SK-N-SH (cell line): ENCODE results near the gene MVB12B. TPM values are rescaled to one million over a fixed set of nuclear protein-coding genes. Genes with fewer than 3 reads are reported as not detected.

Experiments used
- CTCF ChIA-PET: fragments of 300-600, 350-600 bp; formaldehyde crosslinking; extraction: SDS; loops from one replicate; lab custom pipeline; 2021; lab: Yijun Ruan, JAX
- POLR2A ChIA-PET: fragments of 350-600 bp; sonication (Branson Sonifier 250); formaldehyde crosslinking; extraction: SDS; loops from one replicate; lab custom pipeline; 2020; ENCODE audit warnings: antibody characterized with exemption, inconsistent platforms; lab: Yijun Ruan, JAX
- DNase-seq: peaks from one replicate; pipeline ENCODE4 v3.0.0; 2012
- H2AFZ ChIP-seq: fragments of 200-600 bp; sonication (generic); 2 replicates; pipeline ENCODE4 v1.8.1; 2016; ENCODE audit warnings: antibody characterized with exemption, mild to moderate bottlenecking, low read depth
- H3F3A ChIP-seq: fragments of 200-600 bp; sonication (generic); replicated peaks from 2 replicates; pipeline ENCODE3; 2016; ENCODE audit warnings: antibody characterized with exemption, mild to moderate bottlenecking; ENCODE audit not compliant: insufficient read depth
- H3K27ac ChIP-seq, 2 experiments: fragments of 200-500 bp in 1 of 2; fragments of 200-600 bp in 1 of 2; sonication (Bioruptor generic) in 1 of 2; sonication (generic), shearing (Covaris generic) in 1 of 2; 2 replicates each; pipeline versions ENCODE4 v1.5.1 to v1.6.1; 2014 to 2016; ENCODE audit warnings: low read depth in 2 of 2, inconsistent platforms in 1 of 2, low read length in 1 of 2, mild to moderate bottlenecking in 1 of 2, mixed read lengths in 1 of 2
- H3K27me3 ChIP-seq: fragments of 200-600 bp; sonication (generic), shearing (Covaris generic); 2 replicates; pipeline ENCODE4 v1.6.1; 2016; ENCODE audit warnings: mixed run types; ENCODE audit not compliant: insufficient read depth
- H3K36me3 ChIP-seq, 2 experiments: fragments of 200-500 bp in 1 of 2; fragments of 200-600 bp in 1 of 2; sonication (Bioruptor generic) in 1 of 2; sonication (generic) in 1 of 2; replicated peaks in 1 of 2; 2 replicates each; pipeline versions ENCODE3 to v1.5.1; 2014 to 2016; ENCODE audit warnings: low read length in 1 of 2, mild to moderate bottlenecking in 1 of 2; ENCODE audit not compliant: insufficient read depth in 2 of 2, control insufficient read depth in 1 of 2
- H3K4me1 ChIP-seq, 2 experiments: fragments of 200-500 bp in 1 of 2; fragments of 200-600 bp in 1 of 2; sonication (Bioruptor generic) in 1 of 2; sonication (generic), shearing (Covaris generic) in 1 of 2; 2 replicates each; pipeline versions ENCODE4 v1.5.1 to v1.6.1; 2014 to 2016; ENCODE audit warnings: low read depth in 1 of 2, low read length in 1 of 2, mixed run types in 1 of 2; ENCODE audit not compliant: insufficient read depth in 2 of 2, control insufficient read depth in 1 of 2
- H3K4me2 ChIP-seq: fragments of 200-600 bp; sonication (generic), shearing (Covaris generic); 2 replicates; pipeline ENCODE4 v1.6.1; 2017; ENCODE audit warnings: mixed run types
- H3K4me3 ChIP-seq, 2 experiments: fragments of 200-500 bp in 1 of 2; fragments of 200-600 bp in 1 of 2; sonication (Bioruptor generic) in 1 of 2; sonication (generic), shearing (Covaris generic) in 1 of 2; 2 replicates each; pipeline versions ENCODE4 v1.5.1 to v1.8.1; 2014 to 2016; ENCODE audit warnings: low read depth in 2 of 2, inconsistent platforms in 1 of 2, low read length in 1 of 2, mild to moderate bottlenecking in 1 of 2, mixed read lengths in 1 of 2, moderate library complexity in 1 of 2
- H3K79me2 ChIP-seq: fragments of 200-600 bp; sonication (generic); 2 replicates; pipeline ENCODE4 v1.8.1; 2017; ENCODE audit warnings: mild to moderate bottlenecking; ENCODE audit not compliant: insufficient read depth
- H3K9ac ChIP-seq: fragments of 200-600 bp; sonication (generic); 2 replicates; pipeline ENCODE4 v1.6.1; 2017; ENCODE audit warnings: mixed run types
- H3K9me2 ChIP-seq: fragments of 200-600 bp; sonication (generic); 2 replicates; pipeline ENCODE4 v1.6.1; 2017; ENCODE audit warnings: mixed run types
- H3K9me3 ChIP-seq: fragments of 200-600 bp; sonication (generic); 2 replicates; pipeline ENCODE4 v1.6.1; 2017; ENCODE audit warnings: mixed run types, mild to moderate bottlenecking, moderate library complexity
- H4K20me1 ChIP-seq: fragments of 200-600 bp; sonication (generic); 2 replicates; pipeline ENCODE4 v1.6.1; 2017; ENCODE audit warnings: mild to moderate bottlenecking, mixed run types; ENCODE audit not compliant: insufficient read depth
- FOXJ3 ChIP-seq: sonication (generic); formaldehyde crosslinking; IDR thresholded peaks from 2 replicates; pipeline ENCODE4 v1.5.1; 2020; ENCODE audit warnings: mild to moderate bottlenecking, missing genetic modification reagents
- FOXM1 ChIP-seq: IDR thresholded peaks from 2 replicates; pipeline ENCODE4 v1.4.0; 2012; ENCODE audit warnings: low read depth, mild to moderate bottlenecking
- MEF2A ChIP-seq: IDR thresholded peaks from 2 replicates; pipeline ENCODE4 v1.4.0; 2012; ENCODE audit warnings: low read depth, borderline replicate concordance
- MXI1 ChIP-seq: IDR thresholded peaks from 2 replicates; pipeline ENCODE4 v1.6.1; 2012; ENCODE audit warnings: mild to moderate bottlenecking, low read depth, low read length, improper control_type of control experiment
- NFIC ChIP-seq: IDR thresholded peaks from 2 replicates; pipeline ENCODE4 v1.4.0; 2012; ENCODE audit warnings: borderline replicate concordance
- POLR2AphosphoS5 ChIP-seq: IDR thresholded peaks from 2 replicates; pipeline ENCODE4 v1.6.1; 2012; ENCODE audit warnings: low read depth, low read length
- RAD21 ChIP-seq: IDR thresholded peaks from 2 replicates; pipeline ENCODE4 v1.6.1; 2012; ENCODE audit warnings: mild to moderate bottlenecking, low read length
- SIN3A ChIP-seq: IDR thresholded peaks from 2 replicates; pipeline ENCODE4 v1.6.1; 2012; ENCODE audit warnings: low read depth, mild to moderate bottlenecking, low read length, moderate library complexity, borderline replicate concordance
- SMC3 ChIP-seq: IDR thresholded peaks from 2 replicates; pipeline ENCODE4 v1.6.1; 2012; ENCODE audit warnings: low read depth, low read length, improper control_type of control experiment
- TEAD4 ChIP-seq: IDR thresholded peaks from 2 replicates; pipeline ENCODE4 v1.4.0; 2012; ENCODE audit warnings: mild to moderate bottlenecking, borderline replicate concordance; ENCODE audit not compliant: insufficient read depth
- YY1 ChIP-seq: IDR thresholded peaks from 2 replicates; pipeline ENCODE4 v1.4.0; 2012; ENCODE audit warnings: low read depth, mild to moderate bottlenecking
- WGBS: methylation state at CpG from one replicate; pipeline ENCODE4 v1.1.6; 2017; ENCODE audit warnings: low lambda C conversion rate; 5-methylcytosine and 5-hydroxymethylcytosine counted together
- polyA plus RNA-seq, 3 experiments: library from polyadenylated mRNA; depleted of rRNA; stranded (reverse); fragments of >200 nt; gene quantifications; 2 replicates each; pipeline ENCODE4 v1.2.3, GENCODE V29; 2012
- TF ChIP-seq, protein P1 (sequence below): IDR thresholded peaks from 2 replicates; pipeline ENCODE4 v1.4.0; 2012; ENCODE audit warnings: low read depth, borderline replicate concordance
- TF ChIP-seq, protein P2 (sequence below): fragments of 150-350 bp; IDR thresholded peaks from 2 replicates; pipeline ENCODE4 v1.6.1; 2017; ENCODE audit warnings: antibody characterized with exemption, low read length, low read depth, borderline replicate concordance
- TF ChIP-seq, protein P3 (sequence below): fragments of 200-600 bp; sonication (generic); IDR thresholded peaks from 2 replicates; pipeline ENCODE4 v1.6.1; 2017; ENCODE audit warnings: antibody characterized with exemption, mild to moderate bottlenecking, moderate library complexity
- TF ChIP-seq, protein P4 (sequence below): IDR thresholded peaks from 2 replicates; pipeline ENCODE4 v1.6.1; 2012; ENCODE audit warnings: mild to moderate bottlenecking, low read depth, low read length, moderate library complexity
- TF ChIP-seq, protein P5 (sequence below): IDR thresholded peaks from 2 replicates; pipeline ENCODE4 v1.4.0; 2012; ENCODE audit warnings: low read depth

Gene MVB12B
- polyA plus RNA-seq, 1 of the 3 experiments (the other 2 are of a cell fraction), result 5.1 TPM

DNA sequence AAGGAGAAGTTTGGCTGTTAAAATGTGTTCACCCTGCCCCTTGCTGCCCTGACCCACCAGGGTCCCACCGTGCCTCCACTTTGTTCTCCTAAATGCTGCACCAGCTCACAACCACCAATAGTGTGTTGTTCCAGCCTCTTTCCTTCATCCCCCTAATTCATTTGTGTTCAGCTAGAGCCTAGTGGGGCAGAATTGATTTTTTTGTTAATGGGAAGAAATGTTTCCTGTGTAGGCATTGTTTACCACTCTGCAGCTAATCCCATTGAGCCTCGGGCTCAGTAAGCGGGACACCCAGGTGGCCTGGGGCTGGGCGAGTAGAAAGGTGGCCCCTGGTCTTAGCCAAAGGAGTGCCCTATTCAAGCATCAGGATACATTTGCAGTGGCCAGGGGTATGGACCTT, 127.6 kb downstream of the MVB12B start:
- CTCF ChIA-PET, result interaction anchor here (0.9 kb wide), 1 partner anchor 37 kb away, joined by 4 read pairs; no protein-coding TSS in a partner anchor
- no peak for DNase-seq
- Histone ChIP-seq H3F3A (no peaks in the 10 kb centered on the region), H4K20me1 (no peaks in the 10 kb centered on the region), H3K79me2 (no peaks in the 10 kb centered on the region), H3K4me2 (no peak overlapping the region), H2AFZ (no peak overlapping the region), H3K27me3 (no peaks in the 10 kb centered on the region), H3K27ac (no peak overlapping the region), H3K36me3 (no peaks in the 10 kb centered on the region), H3K9me2 (no peaks in the 10 kb centered on the region), H3K9ac (no peak overlapping the region), H3K4me3 (no peak overlapping the region), H3K9me3 (no peaks in the 10 kb centered on the region), H3K4me1 (peaks cover 0 to 12% of the 10 kb centered on the region in 2 experiments; a peak in 1 of 4 replicates)
- no peak for TF ChIP-seq YY1
- TF ChIP-seq, protein P1, sequence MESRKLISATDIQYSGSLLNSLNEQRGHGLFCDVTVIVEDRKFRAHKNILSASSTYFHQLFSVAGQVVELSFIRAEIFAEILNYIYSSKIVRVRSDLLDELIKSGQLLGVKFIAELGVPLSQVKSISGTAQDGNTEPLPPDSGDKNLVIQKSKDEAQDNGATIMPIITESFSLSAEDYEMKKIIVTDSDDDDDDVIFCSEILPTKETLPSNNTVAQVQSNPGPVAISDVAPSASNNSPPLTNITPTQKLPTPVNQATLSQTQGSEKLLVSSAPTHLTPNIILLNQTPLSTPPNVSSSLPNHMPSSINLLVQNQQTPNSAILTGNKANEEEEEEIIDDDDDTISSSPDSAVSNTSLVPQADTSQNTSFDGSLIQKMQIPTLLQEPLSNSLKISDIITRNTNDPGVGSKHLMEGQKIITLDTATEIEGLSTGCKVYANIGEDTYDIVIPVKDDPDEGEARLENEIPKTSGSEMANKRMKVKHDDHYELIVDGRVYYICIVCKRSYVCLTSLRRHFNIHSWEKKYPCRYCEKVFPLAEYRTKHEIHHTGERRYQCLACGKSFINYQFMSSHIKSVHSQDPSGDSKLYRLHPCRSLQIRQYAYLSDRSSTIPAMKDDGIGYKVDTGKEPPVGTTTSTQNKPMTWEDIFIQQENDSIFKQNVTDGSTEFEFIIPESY, result no peak
- TF ChIP-seq MXI1, result no peak
- TF ChIP-seq FOXJ3 (CRISPR knock-in tag), result no peak
- no peak for TF ChIP-seq FOXM1
- no peak for TF ChIP-seq NFIC
- no peak for TF ChIP-seq MEF2A
- POLR2A ChIA-PET, result no interaction called here
- WGBS, result 95% methylated on average over 4 of the region's 4 CpGs

DNA sequence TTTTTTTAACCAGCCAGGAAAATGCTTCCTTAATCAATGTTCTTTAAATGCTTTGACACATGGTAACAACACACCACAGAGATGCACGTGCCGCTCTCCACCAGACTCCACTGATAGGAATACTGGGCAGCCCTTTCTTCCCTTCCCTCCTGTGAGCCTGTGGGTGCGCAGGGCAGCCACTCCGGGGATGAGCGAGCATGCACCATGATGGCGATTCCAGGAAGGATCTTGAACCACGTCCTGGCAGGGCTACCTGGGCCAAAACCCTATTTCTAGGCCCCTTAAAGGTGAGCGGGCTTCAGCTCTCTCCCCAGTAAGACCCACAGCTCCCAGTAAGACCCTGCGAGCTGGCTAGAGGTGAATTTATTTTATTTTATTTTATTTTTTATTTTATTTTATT, 128.2 kb downstream of the MVB12B start:
- Histone ChIP-seq H4K20me1 (no peaks in the 10 kb centered on the region), H3F3A (no peaks in the 10 kb centered on the region), H3K27me3 (no peaks in the 10 kb centered on the region), H3K9me3 (no peaks in the 10 kb centered on the region), H3K9ac (no peak overlapping the region), H3K27ac (no peak overlapping the region), H3K79me2 (no peaks in the 10 kb centered on the region), H3K4me2 (no peak overlapping the region), H3K4me1 (peaks cover 0 to 9% of the 10 kb centered on the region in 2 experiments; a peak in 1 of 4 replicates), H2AFZ (no peak overlapping the region), H3K9me2 (no peaks in the 10 kb centered on the region), H3K4me3 (no peak overlapping the region), H3K36me3 (no peaks in the 10 kb centered on the region)
- DNase-seq, result no peak
- WGBS, result 95% methylated on average over 6 of the region's 9 CpGs
- ChIA-PET POLR2A (no interaction called here), CTCF (interaction anchor here (0.9 to 1.9 kb wide), 2 partner anchors 37 to 56 kb away, joined by 4 to 6 read pairs; no protein-coding TSS in a partner anchor)
- TF ChIP-seq SIN3A (no peak), POLR2AphosphoS5 (no peak), MEF2A (no peak), RAD21 (no peak), TEAD4 (no peak), SMC3 (no peak)
- TF ChIP-seq, protein P2, sequence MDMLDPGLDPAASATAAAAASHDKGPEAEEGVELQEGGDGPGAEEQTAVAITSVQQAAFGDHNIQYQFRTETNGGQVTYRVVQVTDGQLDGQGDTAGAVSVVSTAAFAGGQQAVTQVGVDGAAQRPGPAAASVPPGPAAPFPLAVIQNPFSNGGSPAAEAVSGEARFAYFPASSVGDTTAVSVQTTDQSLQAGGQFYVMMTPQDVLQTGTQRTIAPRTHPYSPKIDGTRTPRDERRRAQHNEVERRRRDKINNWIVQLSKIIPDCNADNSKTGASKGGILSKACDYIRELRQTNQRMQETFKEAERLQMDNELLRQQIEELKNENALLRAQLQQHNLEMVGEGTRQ, result no peak
- TF ChIP-seq, protein P3, sequence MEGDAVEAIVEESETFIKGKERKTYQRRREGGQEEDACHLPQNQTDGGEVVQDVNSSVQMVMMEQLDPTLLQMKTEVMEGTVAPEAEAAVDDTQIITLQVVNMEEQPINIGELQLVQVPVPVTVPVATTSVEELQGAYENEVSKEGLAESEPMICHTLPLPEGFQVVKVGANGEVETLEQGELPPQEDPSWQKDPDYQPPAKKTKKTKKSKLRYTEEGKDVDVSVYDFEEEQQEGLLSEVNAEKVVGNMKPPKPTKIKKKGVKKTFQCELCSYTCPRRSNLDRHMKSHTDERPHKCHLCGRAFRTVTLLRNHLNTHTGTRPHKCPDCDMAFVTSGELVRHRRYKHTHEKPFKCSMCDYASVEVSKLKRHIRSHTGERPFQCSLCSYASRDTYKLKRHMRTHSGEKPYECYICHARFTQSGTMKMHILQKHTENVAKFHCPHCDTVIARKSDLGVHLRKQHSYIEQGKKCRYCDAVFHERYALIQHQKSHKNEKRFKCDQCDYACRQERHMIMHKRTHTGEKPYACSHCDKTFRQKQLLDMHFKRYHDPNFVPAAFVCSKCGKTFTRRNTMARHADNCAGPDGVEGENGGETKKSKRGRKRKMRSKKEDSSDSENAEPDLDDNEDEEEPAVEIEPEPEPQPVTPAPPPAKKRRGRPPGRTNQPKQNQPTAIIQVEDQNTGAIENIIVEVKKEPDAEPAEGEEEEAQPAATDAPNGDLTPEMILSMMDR, result no peak
- TF ChIP-seq, protein P4, sequence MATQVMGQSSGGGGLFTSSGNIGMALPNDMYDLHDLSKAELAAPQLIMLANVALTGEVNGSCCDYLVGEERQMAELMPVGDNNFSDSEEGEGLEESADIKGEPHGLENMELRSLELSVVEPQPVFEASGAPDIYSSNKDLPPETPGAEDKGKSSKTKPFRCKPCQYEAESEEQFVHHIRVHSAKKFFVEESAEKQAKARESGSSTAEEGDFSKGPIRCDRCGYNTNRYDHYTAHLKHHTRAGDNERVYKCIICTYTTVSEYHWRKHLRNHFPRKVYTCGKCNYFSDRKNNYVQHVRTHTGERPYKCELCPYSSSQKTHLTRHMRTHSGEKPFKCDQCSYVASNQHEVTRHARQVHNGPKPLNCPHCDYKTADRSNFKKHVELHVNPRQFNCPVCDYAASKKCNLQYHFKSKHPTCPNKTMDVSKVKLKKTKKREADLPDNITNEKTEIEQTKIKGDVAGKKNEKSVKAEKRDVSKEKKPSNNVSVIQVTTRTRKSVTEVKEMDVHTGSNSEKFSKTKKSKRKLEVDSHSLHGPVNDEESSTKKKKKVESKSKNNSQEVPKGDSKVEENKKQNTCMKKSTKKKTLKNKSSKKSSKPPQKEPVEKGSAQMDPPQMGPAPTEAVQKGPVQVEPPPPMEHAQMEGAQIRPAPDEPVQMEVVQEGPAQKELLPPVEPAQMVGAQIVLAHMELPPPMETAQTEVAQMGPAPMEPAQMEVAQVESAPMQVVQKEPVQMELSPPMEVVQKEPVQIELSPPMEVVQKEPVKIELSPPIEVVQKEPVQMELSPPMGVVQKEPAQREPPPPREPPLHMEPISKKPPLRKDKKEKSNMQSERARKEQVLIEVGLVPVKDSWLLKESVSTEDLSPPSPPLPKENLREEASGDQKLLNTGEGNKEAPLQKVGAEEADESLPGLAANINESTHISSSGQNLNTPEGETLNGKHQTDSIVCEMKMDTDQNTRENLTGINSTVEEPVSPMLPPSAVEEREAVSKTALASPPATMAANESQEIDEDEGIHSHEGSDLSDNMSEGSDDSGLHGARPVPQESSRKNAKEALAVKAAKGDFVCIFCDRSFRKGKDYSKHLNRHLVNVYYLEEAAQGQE, result no peak
- TF ChIP-seq, protein P5, sequence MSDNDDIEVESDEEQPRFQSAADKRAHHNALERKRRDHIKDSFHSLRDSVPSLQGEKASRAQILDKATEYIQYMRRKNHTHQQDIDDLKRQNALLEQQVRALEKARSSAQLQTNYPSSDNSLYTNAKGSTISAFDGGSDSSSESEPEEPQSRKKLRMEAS, result no peak
- TF ChIP-seq, protein P1, result no peak
